Mesenchymal stem cell (in vitro differentiated cells and primary cell): ENCODE results near the gene CAPZA1.

ENCODE experiments used
- DNase-seq: peaks from one replicate; pipeline ENCODE4 v3.0.0-alpha.2; 2013
- H2AFZ ChIP-seq: one replicate; pipeline ENCODE4 v1.6.1; 2013; ENCODE audit warnings: low read depth, mild to moderate bottlenecking, control low read depth, inconsistent platforms, low read length, moderate library complexity
- H2AK5ac ChIP-seq: 2 replicates; pipeline ENCODE4 v1.6.1; 2013; ENCODE audit warnings: low read length, moderate library complexity, mild to moderate bottlenecking, inconsistent platforms; ENCODE audit not compliant: severe bottlenecking
- H2BK120ac ChIP-seq: one replicate; pipeline ENCODE4 v1.6.1; 2013; ENCODE audit warnings: low read depth, mild to moderate bottlenecking, inconsistent platforms, low read length, moderate library complexity
- H2BK12ac ChIP-seq, 2 experiments: one replicate each; pipeline ENCODE4 v1.6.1; 2013; ENCODE audit warnings: inconsistent platforms in 2 of 2, low read length in 2 of 2, mild to moderate bottlenecking in 2 of 2, moderate library complexity in 2 of 2, control low read depth in 1 of 2
- H2BK15ac ChIP-seq: one replicate; pipeline ENCODE4 v1.6.1; 2013; ENCODE audit warnings: mild to moderate bottlenecking, low read depth, inconsistent platforms; ENCODE audit not compliant: poor library complexity, severe bottlenecking
- H2BK5ac ChIP-seq: 2 replicates; pipeline ENCODE4 v1.6.1; 2013; ENCODE audit warnings: low read depth, mild to moderate bottlenecking, low read length, control low read depth, inconsistent platforms; ENCODE audit not compliant: poor library complexity, severe bottlenecking
- H3K14ac ChIP-seq, 2 experiments: one replicate each; pipeline ENCODE4 v1.6.1; 2013; ENCODE audit warnings: inconsistent platforms in 2 of 2, low read length in 2 of 2, control low read depth in 1 of 2, mild to moderate bottlenecking in 1 of 2, moderate library complexity in 1 of 2
- H3K18ac ChIP-seq, 2 experiments: one replicate each; pipeline ENCODE4 v1.6.1; 2013; ENCODE audit warnings: inconsistent platforms in 2 of 2, low read length in 2 of 2, control low read depth in 1 of 2, low read depth in 1 of 2, mild to moderate bottlenecking in 1 of 2
- H3K23ac ChIP-seq, 2 experiments: one replicate each; pipeline ENCODE4 v1.6.1; 2013; ENCODE audit warnings: inconsistent platforms in 2 of 2, low read length in 2 of 2, mild to moderate bottlenecking in 2 of 2, moderate library complexity in 2 of 2, control low read depth in 1 of 2
- H3K27ac ChIP-seq: 2 replicates; pipeline ENCODE4 v1.5.1; 2013; ENCODE audit warnings: mild to moderate bottlenecking, moderate library complexity, low read length, control low read depth, inconsistent platforms; ENCODE audit not compliant: poor library complexity, severe bottlenecking
- H3K27me3 ChIP-seq, 2 experiments: 2 replicates each; pipeline versions ENCODE4 v1.6.1 to v1.7.0; 2013; ENCODE audit warnings: low read length in 2 of 2, mild to moderate bottlenecking in 2 of 2, moderate library complexity in 2 of 2, control low read depth in 1 of 2, inconsistent platforms in 1 of 2; ENCODE audit not compliant: control insufficient read depth in 1 of 2, insufficient read depth in 1 of 2
- H3K36me3 ChIP-seq, 2 experiments: 2 replicates each; pipeline versions ENCODE4 v1.6.1 to v1.7.0; 2013; ENCODE audit warnings: low read length in 2 of 2, control low read depth in 1 of 2, inconsistent platforms in 1 of 2, low read depth in 1 of 2, mild to moderate bottlenecking in 1 of 2; ENCODE audit not compliant: insufficient read depth in 2 of 2, control insufficient read depth in 1 of 2
- H3K4ac ChIP-seq, 2 experiments: one replicate each; pipeline ENCODE4 v1.6.1; 2013; ENCODE audit warnings: inconsistent platforms in 2 of 2, low read length in 2 of 2, mild to moderate bottlenecking in 2 of 2, moderate library complexity in 2 of 2, control low read depth in 1 of 2, low read depth in 1 of 2
- H3K4me1 ChIP-seq: 2 replicates; pipeline ENCODE4 v1.6.1; 2013; ENCODE audit warnings: low read depth, low read length, control low read depth; ENCODE audit not compliant: control insufficient read depth, insufficient read depth
- H3K4me2 ChIP-seq: 2 replicates; pipeline ENCODE4 v1.6.1; 2013; ENCODE audit warnings: low read length, mild to moderate bottlenecking, inconsistent platforms; ENCODE audit not compliant: poor library complexity, severe bottlenecking
- H3K4me3 ChIP-seq, 2 experiments: 2 replicates each; pipeline versions ENCODE4 v1.5.1 to v1.7.0; 2013; ENCODE audit warnings: low read length in 2 of 2, mild to moderate bottlenecking in 2 of 2, control low read depth in 1 of 2, low read depth in 1 of 2; ENCODE audit not compliant: insufficient read depth in 1 of 2
- H3K79me1 ChIP-seq: replicated peaks from 2 replicates; pipeline ENCODE4 v1.6.1; 2013; ENCODE audit warnings: mild to moderate bottlenecking, control low read depth, low read length, inconsistent platforms; ENCODE audit not compliant: poor library complexity, severe bottlenecking
- H3K9ac ChIP-seq: 2 replicates; pipeline ENCODE4 v1.7.0; 2013; ENCODE audit warnings: mild to moderate bottlenecking, low read length, moderate library complexity
- H3K9me3 ChIP-seq: 2 replicates; pipeline ENCODE4 v1.7.0; 2013; ENCODE audit warnings: mild to moderate bottlenecking, low read length; ENCODE audit not compliant: control insufficient read depth
- H4K8ac ChIP-seq: one replicate; pipeline ENCODE4 v1.6.1; 2013; ENCODE audit warnings: inconsistent platforms, mild to moderate bottlenecking, low read length, moderate library complexity
- H4K91ac ChIP-seq: one replicate; pipeline ENCODE4 v1.6.1; 2013; ENCODE audit warnings: mild to moderate bottlenecking, low read length, inconsistent platforms
- whole genome bisulfite sequencing: methylation state at CpG from one replicate; pipeline ENCODE4 v1.1.7; 2013; ENCODE audit warnings: mixed read lengths; 5-methylcytosine and 5-hydroxymethylcytosine counted together

The CAPZA1 gene

DNA sequence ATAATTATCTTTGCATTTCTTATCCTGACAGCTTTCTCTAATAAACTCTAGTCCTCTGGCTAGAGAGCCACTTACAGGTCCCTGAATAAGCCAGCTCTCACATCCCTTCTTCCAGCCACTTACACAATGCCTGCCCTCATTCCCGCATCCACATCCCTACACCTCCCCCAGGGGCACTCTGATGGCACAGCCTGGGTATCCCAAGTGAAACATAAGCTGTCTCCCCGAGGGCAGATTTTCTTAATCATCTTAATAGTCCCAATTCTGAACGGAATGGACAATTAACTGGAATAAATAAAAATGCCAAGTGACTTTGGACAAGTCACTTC, 82.4 kb downstream of the CAPZA1 start:
- no peak overlapping the region for H2BK12ac ChIP-seq
- no peak overlapping the region for H2AFZ ChIP-seq
- H3K9me3 ChIP-seq: no peaks in the 10 kb centered on the region
- peak overlapping the region; percentile 89 for H3K27ac ChIP-seq
- no peak overlapping the region for H3K18ac ChIP-seq
- H3K79me1 ChIP-seq: peaks cover 1% of the 10 kb centered on the region
- no peak overlapping the region for H3K4ac ChIP-seq
- H3K14ac ChIP-seq: no peak overlapping the region
- peaks cover 57% of the 10 kb centered on the region for H3K4me1 ChIP-seq
- H3K9ac ChIP-seq: peak overlapping the region; percentile 62
- no peak overlapping the region for H4K91ac ChIP-seq
- H3K4me3 ChIP-seq: no peak overlapping the region
- H3K23ac ChIP-seq: no peak overlapping the region
- no peak overlapping the region for H2BK15ac ChIP-seq
- no peak overlapping the region for H3K4me2 ChIP-seq
- WGBS: 83% methylated on average over 3 of the region's 3 CpGs
- no peak overlapping the region for H4K8ac ChIP-seq
- no peak overlapping the region for H2BK5ac ChIP-seq
- H2BK120ac ChIP-seq: no peak overlapping the region
- no peak overlapping the region for H2AK5ac ChIP-seq
- DNase-seq: no peak
- no peaks in the 10 kb centered on the region for H3K27me3 ChIP-seq
- H3K36me3 ChIP-seq: peaks cover 58 to 60% of the 10 kb centered on the region in 2 experiments

DNA sequence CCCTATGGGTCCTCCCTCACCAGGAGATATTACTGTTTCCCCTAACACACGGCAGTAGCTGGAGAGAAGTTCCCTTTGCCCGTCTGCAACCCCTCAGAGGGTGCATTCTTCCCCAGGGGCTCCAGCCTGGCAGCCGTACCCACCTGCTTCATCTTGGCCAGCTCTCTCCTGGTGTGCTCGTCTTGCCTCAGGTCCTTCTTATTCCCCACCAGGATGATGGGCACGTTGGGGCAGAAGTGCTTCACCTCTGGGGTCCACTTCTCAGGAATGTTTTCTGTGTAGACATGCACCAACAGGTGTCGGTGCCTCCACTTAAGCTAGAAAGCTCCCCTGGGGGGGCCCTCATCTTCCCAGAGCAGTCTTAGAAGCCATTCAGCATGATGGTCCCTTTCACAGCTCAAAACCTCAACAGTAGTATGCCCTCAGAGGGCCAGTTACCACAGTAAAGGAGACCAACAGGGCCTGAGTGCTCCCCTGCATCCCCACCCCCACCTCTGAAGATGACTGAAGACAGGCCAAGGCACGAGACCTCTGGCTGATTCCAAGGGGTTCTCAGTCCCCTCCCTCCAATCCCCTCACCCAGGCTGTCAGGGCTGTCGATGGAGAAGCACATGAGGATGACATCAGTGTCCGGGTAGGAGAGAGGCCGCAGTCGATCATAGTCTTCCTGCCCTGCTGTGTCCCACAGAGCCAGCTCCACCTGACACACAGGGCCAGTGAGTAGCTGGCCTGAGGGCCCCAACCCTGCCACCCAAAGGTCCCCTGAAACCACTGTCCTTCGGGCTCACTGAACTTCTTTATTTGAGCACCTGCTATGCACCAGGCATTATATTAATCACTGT, 83.0 kb downstream of the CAPZA1 start:
- H4K8ac ChIP-seq: no peak overlapping the region
- H2BK5ac ChIP-seq: no peak overlapping the region
- H3K9me3 ChIP-seq: no peaks in the 10 kb centered on the region
- H3K36me3 ChIP-seq: peaks cover 54 to 55% of the 10 kb centered on the region in 2 experiments
- H3K4ac ChIP-seq: no peak overlapping the region
- H3K4me2 ChIP-seq: no peak overlapping the region
- no peaks in the 10 kb centered on the region for H3K27me3 ChIP-seq
- peak overlapping the region; percentile 17 for H3K27ac ChIP-seq
- no peak overlapping the region for H3K4me3 ChIP-seq
- H3K9ac ChIP-seq: no peak overlapping the region
- peak overlapping the region; percentile 39 for H2BK15ac ChIP-seq
- no peak for DNase-seq
- peak overlapping the region; percentile 5 for H2AK5ac ChIP-seq
- H2BK120ac ChIP-seq: no peak overlapping the region
- no peak overlapping the region for H2BK12ac ChIP-seq
- H2AFZ ChIP-seq: no peak overlapping the region
- no peak overlapping the region for H3K18ac ChIP-seq
- peaks cover 59% of the 10 kb centered on the region for H3K4me1 ChIP-seq
- H3K23ac ChIP-seq: no peak overlapping the region
- WGBS: 85% methylated on average over 12 of the region's 12 CpGs
- no peak overlapping the region for H4K91ac ChIP-seq
- H3K14ac ChIP-seq: no peak overlapping the region
- peaks cover 1% of the 10 kb centered on the region for H3K79me1 ChIP-seq

DNA sequence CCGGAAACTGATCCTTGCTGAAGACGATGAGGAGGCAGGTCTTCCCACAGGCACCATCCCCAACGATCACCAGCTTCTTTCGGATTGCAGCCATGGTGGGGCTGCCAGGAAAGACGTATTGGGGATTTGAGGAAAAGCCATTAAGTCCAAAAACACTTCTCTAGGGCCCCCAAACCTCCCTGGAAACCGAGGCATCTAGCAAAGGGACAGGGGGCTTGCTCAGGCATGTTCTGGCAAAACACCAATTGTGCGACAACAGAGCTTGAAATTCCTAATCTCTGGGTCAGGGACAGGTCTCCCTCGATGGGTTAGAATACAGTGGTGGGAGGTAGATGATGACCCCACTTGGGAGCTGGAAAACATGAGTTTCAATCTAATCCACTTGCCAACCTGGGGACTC, 84.1 kb downstream of the CAPZA1 start:
- H2BK5ac ChIP-seq: no peak overlapping the region
- DNase-seq: no peak
- peaks cover 3% of the 10 kb centered on the region for H3K79me1 ChIP-seq
- peak overlapping the region; percentile 49 for H2AK5ac ChIP-seq
- peak overlapping the region; percentile 65 for H3K27ac ChIP-seq
- no peak overlapping the region for H3K4me2 ChIP-seq
- H4K91ac ChIP-seq: no peak overlapping the region
- H3K18ac ChIP-seq: no peak overlapping the region
- H3K23ac ChIP-seq: no peak overlapping the region
- H3K9ac ChIP-seq: no peak overlapping the region
- H3K4me3 ChIP-seq: no peak overlapping the region
- H3K9me3 ChIP-seq: no peaks in the 10 kb centered on the region
- H3K14ac ChIP-seq: no peak overlapping the region
- no peak overlapping the region for H3K4ac ChIP-seq
- H3K27me3 ChIP-seq: no peaks in the 10 kb centered on the region
- H3K36me3 ChIP-seq: peaks cover 44 to 45% of the 10 kb centered on the region in 2 experiments
- peak overlapping the region; percentile 73 for H2BK15ac ChIP-seq
- no peak overlapping the region for H2AFZ ChIP-seq
- H2BK12ac ChIP-seq: no peak overlapping the region
- 90% methylated on average over 7 of the region's 8 CpGs for WGBS
- peaks cover 56% of the 10 kb centered on the region for H3K4me1 ChIP-seq
- no peak overlapping the region for H2BK120ac ChIP-seq
- H4K8ac ChIP-seq: no peak overlapping the region

DNA sequence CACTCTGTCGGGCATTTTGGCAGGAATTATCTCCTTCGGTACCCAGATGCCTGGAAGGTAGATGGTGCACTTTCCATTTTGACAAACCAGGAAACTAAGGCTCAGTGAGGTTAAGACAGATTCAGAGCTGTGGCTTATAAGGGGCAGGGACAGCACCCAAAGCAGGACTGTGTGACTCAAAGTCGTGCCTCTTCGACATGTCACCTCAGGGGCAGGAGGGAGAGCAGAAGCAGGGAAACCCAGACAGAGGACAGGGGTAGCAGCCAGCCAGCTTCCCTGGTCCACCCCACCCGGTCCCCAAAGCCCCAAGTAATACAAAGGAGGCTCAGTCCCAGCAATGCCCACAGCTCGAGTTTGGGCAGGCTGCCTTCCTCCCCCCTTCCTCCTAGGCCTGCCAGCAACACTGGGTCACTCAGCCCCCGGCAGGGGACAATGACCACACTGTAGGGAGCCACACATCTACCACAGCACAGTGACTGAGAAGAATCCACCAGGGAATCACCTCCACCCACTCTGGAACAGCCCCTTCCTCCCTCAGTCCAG, 84.8 kb downstream of the CAPZA1 start:
- Histone ChIP-seq H3K4me1 (peaks cover 52% of the 10 kb centered on the region), H3K14ac (peak overlapping the region in 1 of 2 experiments; percentile 5), H3K23ac (no peak overlapping the region), H3K18ac (peak overlapping the region; percentile 44 to 89), H3K36me3 (peaks cover 38 to 41% of the 10 kb centered on the region in 2 experiments), H3K27me3 (no peaks in the 10 kb centered on the region), H2BK12ac (peak overlapping the region; percentile 23 to 87), H2BK120ac (peak overlapping the region; percentile 54), H3K4me2 (peak overlapping the region; percentile 78), H3K9me3 (no peaks in the 10 kb centered on the region), H3K9ac (peak overlapping the region; percentile 88), H2AFZ (no peak overlapping the region), H4K91ac (peak overlapping the region; percentile 90), H3K79me1 (peaks cover 2% of the 10 kb centered on the region), H2BK5ac (peak overlapping the region; percentile 11), H4K8ac (peak overlapping the region; percentile 52), H3K4ac (peak overlapping the region in 1 of 2 experiments; percentile 5), H3K4me3 (peak overlapping the region; percentile 36 to 90), H2AK5ac (peak overlapping the region; percentile 53), H3K27ac (peak overlapping the region; percentile 65), H2BK15ac (peak overlapping the region; percentile 60)
- no peak for DNase-seq
- WGBS: 42% methylated on average over 7 of the region's 7 CpGs
